ENCODE results near the gene NPC1.

DNA sequence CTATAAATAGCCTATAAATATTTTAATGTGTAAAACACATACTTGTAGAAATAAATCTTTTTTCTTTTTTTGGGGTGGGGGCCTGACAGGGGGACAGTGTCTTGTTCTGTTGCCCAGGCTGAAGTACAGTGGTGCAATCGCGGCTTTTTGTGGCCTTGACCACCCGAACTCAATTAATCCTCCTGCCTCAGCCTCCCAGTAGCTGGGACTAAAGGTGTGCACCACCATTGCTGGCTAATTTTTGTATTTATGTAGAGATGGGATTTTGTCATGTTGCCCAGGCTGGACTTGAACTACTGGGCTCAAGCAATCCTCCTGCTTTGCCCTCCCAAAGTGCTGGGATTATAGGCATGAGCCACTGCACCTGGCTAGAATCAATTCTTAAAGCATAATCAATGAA is 37.6 kb downstream of the NPC1 start:
- TF ChIP-seq SIN3A (IDR thresholded peaks at IDR 0.05; ENCODE audit: borderline replicate concordance, insufficient read depth, low read length) = no peak
- no peak for TF ChIP-seq TAF1 (IDR thresholded peaks at IDR 0.05; ENCODE audit: borderline replicate concordance, insufficient read depth, low read length)

All from PFSK-1 (cell line).